ENCODE data around the gene TAF1B.
A peak's percentile ranks its signal among the peaks of the same experiment; 100 is the strongest.

The TAF1B gene

GRCh38 chr2:9808334-9809063 is 34.8 kb upstream of the TAF1B start:
- no peak for DNase-seq

- peak in 1 of 14 donors; percentile 11 for DNase-seq
Observed at GRCh38 chr2:9809064-9809356, 34.3 kb upstream of the TAF1B start.

DNA sequence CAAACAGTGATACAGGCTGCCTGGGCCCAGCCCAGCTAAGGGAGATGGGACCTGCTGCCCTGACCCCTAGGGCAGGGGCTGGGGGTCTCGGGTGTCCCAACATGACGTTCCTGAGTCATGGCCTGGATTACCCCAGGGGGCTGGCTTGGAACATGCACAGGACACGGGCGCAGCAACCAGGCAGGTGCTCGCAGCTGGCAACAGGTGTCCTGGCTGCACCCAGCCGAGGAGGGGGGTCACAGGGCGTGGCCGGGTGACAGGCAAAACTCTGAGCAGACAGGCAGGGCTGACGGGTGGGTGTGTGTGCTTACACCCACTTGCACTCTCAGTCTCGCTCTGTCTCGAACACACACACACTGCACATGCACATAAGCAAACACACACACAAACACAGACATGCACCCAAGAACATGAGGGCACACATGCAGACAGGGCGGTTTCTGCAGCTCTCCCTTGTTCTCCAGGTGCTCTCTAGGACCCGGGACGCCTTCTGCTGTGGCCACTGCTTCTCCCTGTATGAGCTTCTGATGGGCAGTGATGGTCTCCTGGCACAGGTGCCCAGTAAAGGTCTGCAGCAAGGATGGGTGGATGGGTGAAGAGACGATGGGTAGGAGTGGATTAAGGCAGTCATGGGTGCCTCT is 33.7 kb upstream of the TAF1B start:
- no peak for DNase-seq

DNA sequence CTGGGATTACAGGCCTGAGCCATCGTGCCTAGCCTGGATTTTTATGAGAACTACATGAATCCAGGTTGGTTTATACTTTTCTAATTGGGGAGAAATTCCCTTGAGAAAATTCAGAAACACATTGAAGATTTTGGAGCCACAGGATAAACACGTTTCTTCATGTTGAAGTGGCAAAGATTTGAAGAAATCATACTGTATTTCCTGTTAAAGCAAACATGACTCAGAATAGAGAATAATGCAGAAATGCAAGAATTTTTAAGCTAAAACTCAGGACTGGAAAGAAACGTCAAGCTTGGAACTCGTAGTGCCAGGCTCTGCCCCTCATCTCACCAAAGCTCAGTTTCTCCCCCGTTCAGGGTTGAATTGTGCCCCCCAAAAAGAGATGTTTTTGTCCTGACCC is 32.1 kb upstream of the TAF1B start:
- DNase-seq, result no peak

DNA sequence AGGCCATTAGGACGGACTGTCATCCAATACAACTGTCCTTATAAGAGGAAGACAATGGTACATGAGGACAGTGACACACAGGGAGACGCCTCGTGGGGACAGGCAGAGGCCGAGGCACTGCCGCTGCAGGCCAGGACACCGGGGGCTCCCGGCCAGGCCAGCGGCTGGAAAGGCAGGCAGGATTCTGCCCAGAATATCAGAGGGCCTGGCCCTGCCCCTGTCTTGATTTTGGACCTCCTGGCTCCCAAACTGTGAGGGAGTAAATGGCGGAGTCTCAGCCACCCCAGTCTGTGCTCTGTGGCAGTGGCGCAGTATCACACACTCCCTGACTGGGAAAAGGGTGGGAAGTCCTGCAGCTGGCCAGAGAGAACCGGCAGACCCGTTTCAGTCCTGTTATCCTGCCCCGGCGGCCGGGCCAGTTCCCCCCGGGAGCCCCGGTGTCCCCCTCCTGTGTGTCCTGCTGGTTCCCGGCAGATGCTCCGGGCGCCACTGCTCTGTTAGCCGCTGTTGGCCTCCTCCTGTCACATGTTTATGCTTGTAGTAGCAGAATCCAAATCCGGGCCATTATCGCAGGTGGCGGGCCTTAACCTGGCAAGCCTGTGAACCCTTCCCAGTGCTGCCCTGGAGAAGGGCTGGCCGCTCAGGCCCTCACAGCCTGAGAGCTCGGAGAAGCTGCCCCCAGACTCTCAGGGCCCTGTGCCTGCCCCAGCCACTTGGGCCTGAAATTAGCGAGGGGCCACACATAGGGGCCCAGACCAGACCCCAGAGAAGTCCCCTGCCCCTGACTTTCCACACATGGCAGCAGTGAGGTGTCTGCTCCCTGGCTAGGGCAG is 31.4 kb upstream of the TAF1B start:
- DNase-seq, result no peak

DNA sequence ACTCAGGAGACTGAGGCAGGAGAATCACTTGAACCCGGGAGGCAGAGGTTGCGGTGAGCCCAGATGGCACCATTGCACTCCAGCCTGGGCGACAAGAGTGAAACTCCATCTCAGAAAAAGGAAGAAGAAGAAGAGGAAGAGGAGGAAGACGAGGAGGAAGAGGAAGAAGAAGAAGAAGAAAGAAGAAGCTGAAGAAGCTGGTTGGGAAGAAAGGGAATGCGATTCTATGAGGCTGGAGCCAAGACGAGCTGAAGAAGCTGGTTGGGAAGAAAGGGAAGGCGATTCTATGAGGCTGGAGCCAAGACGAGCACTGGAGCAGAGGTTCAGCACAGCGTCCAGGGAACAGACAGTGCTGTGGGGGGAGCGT is 30.3 kb upstream of the TAF1B start:
- DNase-seq, result no peak

GRCh38 chr2:9813312-9814128 is 29.8 kb upstream of the TAF1B start:
- DNase-seq, result peak in 7 of 14 donors; percentile 23 to 54 (median 35)

- DNase-seq, result no peak
Observed at GRCh38 chr2:9814129-9814868, 29.0 kb upstream of the TAF1B start.

DNA sequence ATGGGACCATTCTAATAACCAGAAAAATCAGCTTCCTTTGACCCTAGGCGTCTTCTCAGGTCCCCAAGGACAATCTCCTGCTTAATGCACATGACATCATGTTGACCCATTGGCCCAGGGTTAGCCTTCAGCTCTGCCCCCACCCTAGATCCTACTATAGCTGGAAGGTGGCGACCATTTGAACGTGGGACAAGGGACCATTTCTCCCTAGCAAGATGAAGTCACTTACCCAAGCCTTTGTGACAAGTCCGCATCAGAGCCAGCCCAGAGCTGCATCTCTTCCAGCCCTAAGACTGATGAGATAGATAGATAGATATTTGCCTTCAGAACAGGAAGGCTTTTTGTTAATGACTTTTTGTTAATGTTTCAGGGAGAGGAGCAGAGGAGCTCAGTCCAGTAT is 28.2 kb upstream of the TAF1B start:
- no peak for DNase-seq

DNA sequence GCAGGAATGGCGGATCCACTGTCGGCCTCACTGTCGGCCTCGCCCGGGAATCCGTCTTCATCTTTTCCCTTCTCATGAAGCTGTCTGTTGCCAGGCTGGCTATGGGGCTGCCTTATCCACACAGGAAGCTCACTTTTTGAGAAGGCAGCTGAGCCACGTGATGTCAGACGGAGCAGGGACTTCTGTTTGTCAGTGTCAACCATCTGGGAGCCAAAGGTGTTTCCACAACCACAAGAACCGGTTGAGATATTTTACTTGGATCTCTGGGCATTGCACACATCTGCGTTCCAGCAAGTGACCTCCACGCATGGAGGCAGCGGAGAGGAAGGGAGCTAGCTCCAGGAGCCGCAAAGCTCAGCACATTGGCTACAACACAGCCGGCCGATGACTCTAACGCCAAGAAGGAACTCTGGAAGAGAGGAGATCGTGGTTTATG is 27.4 kb upstream of the TAF1B start:
- no peak for DNase-seq

GRCh38 chr2:9818097-9818496 is 25.2 kb upstream of the TAF1B start:
- DNase-seq, result no peak

- DNase-seq, result no peak
Observed at GRCh38 chr2:9819551-9819950, 23.7 kb upstream of the TAF1B start.

- DNase-seq, result no peak
Observed at GRCh38 chr2:9820020-9820973, 23.0 kb upstream of the TAF1B start.

GRCh38 chr2:9821805-9822445 is 21.3 kb upstream of the TAF1B start:
- no peak for DNase-seq

DNA sequence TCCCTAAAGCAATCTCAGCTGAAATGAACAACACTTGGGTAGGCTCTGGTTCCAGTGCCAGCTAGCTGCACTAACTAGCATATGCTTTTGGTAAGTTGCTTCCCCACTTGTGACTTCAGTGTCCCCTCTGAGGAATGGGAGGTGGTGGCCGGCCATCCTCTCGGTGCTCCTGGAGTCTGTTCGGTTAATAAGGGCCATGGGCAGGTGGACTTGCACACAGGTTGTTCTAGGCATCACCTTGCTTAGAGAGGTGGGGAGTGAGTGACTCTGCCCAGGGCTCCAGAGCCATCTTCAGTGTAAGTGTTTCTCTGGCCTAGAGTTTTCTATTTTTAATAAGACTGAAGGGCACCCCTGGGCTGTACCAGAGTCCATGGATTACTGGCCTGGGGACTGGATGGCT is 18.8 kb upstream of the TAF1B start:
- no peak for DNase-seq

GRCh38 chr2:9824956-9825720 is 18.1 kb upstream of the TAF1B start:
- no peak for DNase-seq

DNA sequence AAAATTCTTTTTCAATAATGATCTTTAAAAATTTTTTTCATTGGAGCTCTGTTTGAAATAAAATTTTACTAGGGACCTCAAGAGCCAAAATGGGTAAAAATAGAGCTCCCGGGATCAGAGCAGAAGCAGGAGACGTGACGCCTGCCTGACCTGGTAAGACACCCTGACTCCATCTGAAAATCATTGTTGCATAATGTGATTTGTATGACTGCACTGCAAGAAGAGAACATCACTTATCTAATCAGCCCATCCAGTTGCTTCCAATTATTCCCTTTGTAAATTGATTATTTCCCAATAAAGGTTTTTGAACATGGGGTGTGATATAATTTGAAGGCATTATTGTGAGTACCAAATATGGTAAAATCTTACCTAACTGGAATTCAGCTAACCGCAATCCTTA is 17.1 kb upstream of the TAF1B start:
- no peak for DNase-seq

DNA sequence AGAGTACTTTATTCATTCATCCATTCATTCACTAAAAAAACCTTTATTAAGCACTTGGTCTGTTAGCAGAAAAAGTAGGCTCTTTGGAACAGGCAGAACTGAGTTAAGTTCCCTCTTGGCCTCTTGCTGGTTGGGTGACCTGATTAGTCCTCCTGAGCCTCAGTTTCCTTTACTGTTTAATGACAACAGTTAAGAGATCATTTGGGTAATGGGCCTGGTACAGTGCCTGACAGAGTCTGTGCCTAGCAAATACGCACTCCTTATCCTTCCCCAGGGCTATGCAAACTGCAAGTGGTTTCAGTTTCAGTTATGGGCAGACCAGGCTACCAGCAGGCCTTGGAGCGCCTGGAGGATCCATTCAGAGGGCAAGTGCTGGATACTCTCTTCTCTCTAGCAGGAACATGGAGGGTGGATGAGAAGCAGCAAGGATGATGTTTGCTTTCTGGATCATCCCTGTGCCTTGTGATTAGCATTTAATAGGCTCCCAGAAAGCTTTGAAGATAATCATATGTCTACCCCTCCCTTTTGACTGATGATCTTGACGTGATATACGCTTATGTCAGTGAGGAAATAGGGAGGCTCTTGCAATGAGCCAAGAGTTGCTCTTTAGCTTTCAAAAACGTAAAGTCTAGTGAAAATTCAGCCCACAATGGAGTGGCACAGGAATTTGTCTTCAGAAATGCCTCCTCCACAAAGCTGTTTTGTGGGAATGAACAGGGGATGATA is 12.4 kb upstream of the TAF1B start:
- no peak for DNase-seq

GRCh38 chr2:9831670-9832069 is 11.6 kb upstream of the TAF1B start:
- no peak for DNase-seq

Measured in C1 segment of cervical spinal cord (tissue), 14 donors.